ENCODE data around the gene BCAS1.

Gene BCAS1

DNA sequence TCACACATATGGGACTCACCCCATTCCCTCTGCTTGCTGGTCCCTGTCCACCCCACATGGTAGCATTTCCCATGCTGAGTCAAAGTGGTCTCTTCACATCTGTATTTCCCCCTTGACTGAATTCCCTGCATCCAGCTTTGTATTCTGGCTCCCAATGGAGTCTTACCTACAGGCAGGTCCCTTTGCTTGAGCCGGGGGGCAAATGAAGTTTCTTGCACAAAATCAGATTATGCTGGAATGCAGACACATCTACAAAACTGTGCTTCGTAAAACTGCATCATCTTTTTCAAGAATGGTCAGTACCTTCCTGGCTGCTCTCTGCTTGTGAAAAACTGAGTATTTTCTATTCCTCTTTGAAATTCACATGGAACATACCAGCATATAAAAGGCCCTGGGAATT lies 32.1 kb upstream of the BCAS1 start:
- no peak for DNase-seq

DNA sequence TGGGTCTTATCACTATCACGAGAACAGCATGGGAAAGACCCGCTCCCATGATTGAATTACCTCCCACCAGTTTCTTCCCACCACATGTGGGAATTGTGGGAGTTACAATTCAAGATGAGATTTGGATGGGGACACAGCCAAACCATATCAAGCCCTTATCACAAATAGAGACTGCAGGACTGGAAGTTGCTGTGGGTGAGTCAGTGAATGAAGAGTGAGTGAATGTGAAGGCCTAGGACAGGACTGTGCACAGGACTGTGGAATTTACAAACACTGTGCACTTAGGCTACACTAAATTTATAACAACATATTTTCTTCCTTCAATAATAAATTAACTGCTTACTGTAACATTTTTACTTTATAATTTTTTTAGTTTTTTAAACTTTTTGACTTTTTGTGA lies 30.2 kb upstream of the BCAS1 start:
- DNase-seq = no peak

GRCh38 chr20:54099894-54100293 lies 29.5 kb upstream of the BCAS1 start:
- no peak for DNase-seq

- no peak for DNase-seq
These were observed 27.7 kb upstream of the BCAS1 start for GRCh38 chr20:54098047-54098446.

- no peak for DNase-seq
These were observed 26.8 kb upstream of the BCAS1 start for GRCh38 chr20:54097236-54097529.

DNA sequence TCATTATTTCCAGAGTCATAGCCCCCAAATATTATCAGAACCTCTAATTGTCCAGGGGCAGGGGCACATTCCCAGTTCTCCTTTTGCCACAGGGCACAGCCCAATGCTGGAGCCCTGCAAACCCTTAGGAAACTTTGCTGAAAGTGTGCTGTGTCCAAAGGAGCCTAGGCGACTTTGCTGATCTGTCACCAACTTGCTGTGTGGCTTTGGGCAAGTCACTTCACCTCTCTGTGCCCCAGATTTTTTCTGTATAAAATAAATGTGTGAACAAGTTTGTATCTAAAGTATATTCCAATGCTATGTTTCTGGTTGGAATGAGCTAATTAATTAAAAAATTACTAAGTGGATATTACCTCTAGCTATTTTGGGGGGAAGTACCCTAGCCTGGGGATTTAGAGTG lies 25.4 kb upstream of the BCAS1 start:
- no peak for DNase-seq

- DNase-seq = no peak
These were observed 23.8 kb upstream of the BCAS1 start for GRCh38 chr20:54094268-54094580.

- DNase-seq = no peak
These were observed 23.3 kb upstream of the BCAS1 start for GRCh38 chr20:54093423-54094267.

GRCh38 chr20:54092021-54092420 lies 21.6 kb upstream of the BCAS1 start:
- no peak for DNase-seq

GRCh38 chr20:54091120-54091480 lies 20.7 kb upstream of the BCAS1 start:
- DNase-seq = no peak

DNA sequence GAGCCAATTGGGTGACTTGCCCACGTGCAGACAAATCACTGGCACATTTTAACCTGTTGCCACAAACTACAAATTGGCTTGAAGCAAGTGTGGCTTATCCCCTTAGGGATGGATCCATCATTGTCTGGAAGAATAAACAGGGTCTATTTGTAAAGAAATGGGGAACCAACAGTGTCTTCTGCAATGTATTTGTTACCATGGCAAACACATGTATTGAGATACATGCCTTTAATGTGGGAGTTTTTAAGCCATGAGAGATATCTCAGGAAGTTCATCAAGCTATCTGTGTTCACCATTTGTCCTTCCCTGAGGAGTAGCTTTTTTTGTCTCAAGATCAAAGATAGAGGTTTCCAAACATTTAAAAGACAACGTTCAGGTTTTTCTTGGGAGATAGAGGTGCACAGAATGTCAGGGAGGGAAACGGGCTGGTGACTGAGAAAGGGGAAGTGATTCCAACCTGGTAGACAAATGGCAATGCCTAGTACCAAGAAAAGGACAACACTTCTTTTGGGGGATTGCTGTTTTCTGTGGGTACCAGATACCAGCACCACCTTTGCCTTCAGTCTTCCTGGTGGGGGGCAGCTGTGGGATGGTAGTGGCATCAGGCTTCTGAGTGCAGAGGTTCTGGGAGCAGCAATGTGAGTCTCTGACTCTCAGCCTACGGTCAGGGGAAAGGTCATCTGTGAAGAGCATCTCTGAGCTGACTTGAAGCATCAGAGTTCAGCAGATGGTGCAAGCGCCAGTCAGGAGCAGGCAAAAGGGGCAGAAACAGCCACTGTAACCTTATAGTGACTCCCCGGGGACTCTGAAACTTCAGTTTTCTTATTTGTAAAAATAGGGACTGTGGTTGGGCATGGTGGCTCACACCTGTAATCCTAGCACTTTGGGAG lies 20.1 kb upstream of the BCAS1 start:
- no peak for DNase-seq

DNA sequence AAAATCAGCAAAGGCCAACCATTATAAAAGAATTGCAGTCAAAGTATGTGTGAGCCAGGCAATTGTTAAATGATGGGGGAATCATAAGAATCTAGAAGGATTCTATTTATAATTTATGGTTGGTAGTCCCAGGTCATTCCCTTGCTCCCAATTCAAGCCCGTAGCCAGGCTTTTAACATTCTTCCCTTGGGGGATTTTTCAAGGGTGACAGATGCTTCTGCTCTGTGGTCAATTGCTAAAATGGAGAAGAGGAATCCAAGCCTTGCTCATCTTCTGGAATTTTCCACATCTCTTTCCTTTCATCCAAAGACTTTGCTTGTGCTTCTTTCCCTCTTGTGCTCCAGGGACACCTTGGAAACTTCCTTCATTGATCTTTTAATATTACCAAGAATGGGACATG lies 18.0 kb upstream of the BCAS1 start:
- DNase-seq = no peak

DNA sequence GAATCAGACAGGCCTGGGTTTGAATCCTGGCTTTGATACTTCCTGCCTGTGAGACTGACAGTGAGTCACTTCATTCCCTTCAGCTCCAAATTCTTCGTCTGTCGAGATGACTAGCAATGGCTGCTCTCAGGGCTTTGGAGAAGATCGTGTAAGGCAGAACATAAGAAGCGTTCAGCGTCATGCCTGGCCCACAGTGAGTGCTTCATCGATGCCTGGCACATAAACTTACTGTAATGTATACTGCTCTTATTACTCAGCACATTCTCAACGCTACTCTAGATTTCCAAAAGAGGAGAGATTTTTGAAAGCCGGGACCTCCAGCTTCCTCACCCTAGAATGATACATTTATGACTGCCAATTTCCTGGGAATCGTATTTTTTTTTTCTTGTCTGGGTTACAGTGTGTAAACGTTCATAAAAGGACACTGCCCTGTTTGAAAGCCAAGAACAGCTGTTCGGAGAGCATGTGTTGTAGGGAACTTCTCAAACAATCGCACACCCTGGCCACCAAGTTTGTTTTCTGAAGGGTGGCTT lies 16.2 kb upstream of the BCAS1 start:
- no peak for DNase-seq

DNA sequence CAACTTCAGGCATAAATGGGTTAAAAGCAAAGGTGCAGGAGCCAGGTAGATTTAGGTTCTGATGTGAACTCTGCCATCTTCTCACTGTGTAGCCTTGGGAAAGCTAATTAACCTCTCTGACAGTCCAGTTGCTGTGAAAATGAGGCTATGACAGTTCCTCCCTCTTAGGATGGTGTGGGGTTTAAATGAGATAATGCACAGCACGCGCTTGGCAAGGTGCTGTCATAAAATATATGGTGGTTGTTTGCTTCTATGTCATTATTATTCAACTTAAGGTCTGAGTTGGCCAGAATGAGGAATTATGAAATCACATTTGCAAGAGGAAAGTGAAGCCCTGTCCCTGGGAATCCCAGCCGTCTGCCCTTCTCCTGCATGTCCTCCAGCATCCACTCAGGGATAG lies 15.5 kb upstream of the BCAS1 start:
- DNase-seq = no peak

- no peak for DNase-seq
These were observed 15.0 kb upstream of the BCAS1 start for GRCh38 chr20:54085425-54085824.

DNA sequence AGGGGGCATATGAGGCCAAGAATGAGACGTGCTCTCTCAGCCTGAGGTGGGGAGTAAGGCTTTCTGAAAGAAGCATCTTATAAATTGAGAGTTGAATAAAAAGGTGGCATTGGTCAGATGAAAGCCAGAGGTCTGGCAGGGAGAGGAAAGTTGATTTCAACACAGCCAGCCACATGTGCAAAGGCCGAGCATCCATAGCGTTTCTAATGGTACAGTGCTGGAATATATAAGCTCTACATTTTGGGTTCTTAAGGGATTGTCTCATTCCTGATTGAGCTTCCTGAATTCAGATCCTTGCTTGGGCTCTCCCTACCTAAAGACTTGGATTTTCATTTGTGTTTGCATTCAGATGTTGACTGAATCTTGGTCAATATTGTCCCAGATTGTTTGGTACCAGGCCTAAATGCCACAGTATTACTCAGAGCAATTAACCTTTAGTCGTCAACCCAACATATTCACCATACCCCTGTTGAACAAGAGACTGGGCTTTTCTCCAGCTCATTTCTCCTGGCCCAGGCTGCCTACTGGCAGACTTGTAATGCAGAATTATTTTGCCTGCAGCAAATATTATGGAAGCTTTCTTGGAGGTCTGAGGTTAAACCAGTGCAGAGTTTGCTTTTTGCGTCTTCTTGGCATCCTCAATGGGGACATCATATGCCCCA lies 14.5 kb upstream of the BCAS1 start:
- no peak for DNase-seq

DNA sequence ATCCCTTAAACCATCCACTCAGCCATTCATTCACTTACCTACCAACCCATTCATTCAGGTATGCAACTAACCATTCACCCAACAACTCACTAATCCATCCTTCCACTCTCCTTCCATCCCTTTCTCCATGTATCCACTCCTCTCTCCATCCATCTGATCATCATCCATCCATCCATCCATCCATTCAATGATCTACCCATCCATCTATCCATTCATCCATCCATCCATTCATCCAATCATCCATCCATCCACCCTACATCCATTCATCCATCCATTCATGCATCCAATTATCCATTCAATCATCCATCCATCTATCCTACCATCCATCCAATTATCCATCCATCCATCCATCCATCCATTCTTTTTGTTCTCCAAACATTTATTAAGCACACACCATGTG lies 13.8 kb upstream of the BCAS1 start:
- no peak for DNase-seq

- no peak for DNase-seq
These were observed 13.1 kb upstream of the BCAS1 start for GRCh38 chr20:54083459-54083858.

DNA sequence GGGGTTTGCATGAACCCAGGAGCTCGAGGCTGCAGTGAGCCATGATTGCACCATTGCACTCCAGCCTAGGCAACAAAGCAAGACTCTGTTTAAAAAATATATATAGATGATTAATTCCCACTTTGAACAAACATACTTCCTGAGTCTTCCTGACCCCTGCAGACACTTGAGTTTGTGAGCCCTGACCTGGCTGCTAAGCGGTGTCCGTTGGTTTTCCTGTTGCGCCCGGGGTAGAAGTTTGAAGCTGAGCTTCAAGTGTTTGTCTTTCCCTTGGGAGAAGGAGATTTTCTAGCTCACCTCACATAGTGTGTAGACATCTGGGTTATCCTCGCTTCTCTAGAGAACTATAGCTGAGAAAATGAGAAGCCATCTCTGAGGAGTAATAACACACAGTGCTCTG lies 11.7 kb upstream of the BCAS1 start:
- DNase-seq = no peak

GRCh38 chr20:54079652-54080051 lies 9.3 kb upstream of the BCAS1 start:
- no peak for DNase-seq

- no peak for DNase-seq
These were observed 8.0 kb upstream of the BCAS1 start for GRCh38 chr20:54078296-54078984.

GRCh38 chr20:54076259-54076658 lies 5.9 kb upstream of the BCAS1 start:
- DNase-seq = no peak

- DNase-seq = no peak
These were observed 4.9 kb upstream of the BCAS1 start for GRCh38 chr20:54075322-54075721.

Measured in central memory CD4-positive, alpha-beta T cell (primary cell).